Ishikawa (cell line): ENCODE data around the gene RAD51B.

ENCODE experiments used
- CEBPB ChIP-seq: IDR thresholded peaks from 2 replicates; pipeline ENCODE4 v1.6.1; 2012
- CREB1 ChIP-seq: IDR thresholded peaks from 2 replicates; pipeline ENCODE4 v1.6.1; 2012; ENCODE audit warnings: low read depth
- EGR1 ChIP-seq: IDR thresholded peaks from 2 replicates; pipeline ENCODE4 v1.6.1; 2012
- EP300 ChIP-seq: IDR thresholded peaks from 2 replicates; pipeline ENCODE4 v1.6.1; 2012; ENCODE audit warnings: borderline replicate concordance
- FOXM1 ChIP-seq: IDR thresholded peaks from 2 replicates; pipeline ENCODE4 v1.6.1; 2012; ENCODE audit warnings: low read depth, borderline replicate concordance
- MAX ChIP-seq: IDR thresholded peaks from 2 replicates; pipeline ENCODE4 v1.6.1; 2012
- NFIC ChIP-seq: IDR thresholded peaks from 2 replicates; pipeline ENCODE4 v1.6.1; 2012
- RAD21 ChIP-seq: IDR thresholded peaks from 2 replicates; pipeline ENCODE4 v1.6.1; 2012; ENCODE audit warnings: low read depth
- REST ChIP-seq: IDR thresholded peaks from 2 replicates; pipeline ENCODE4 v1.6.1; 2012; ENCODE audit warnings: low read depth, mild to moderate bottlenecking
- TAF1 ChIP-seq: IDR thresholded peaks from 2 replicates; pipeline ENCODE4 v1.6.1; 2012; ENCODE audit warnings: low read depth, mild to moderate bottlenecking
- TCF12 ChIP-seq: IDR thresholded peaks from 2 replicates; pipeline ENCODE4 v1.6.1; 2012; ENCODE audit warnings: low read depth
- TEAD4 ChIP-seq: IDR thresholded peaks from 2 replicates; pipeline ENCODE4 v1.6.1; 2012
- USF1 ChIP-seq: IDR thresholded peaks from 2 replicates; pipeline ENCODE4 v1.6.1; 2012
- YY1 ChIP-seq: IDR thresholded peaks from 2 replicates; pipeline ENCODE4 v1.6.1; 2012; ENCODE audit warnings: low read depth
- ZBTB7A ChIP-seq: IDR thresholded peaks from 2 replicates; pipeline ENCODE4 v1.6.1; 2012; ENCODE audit warnings: low read depth

RAD51B gene

GRCh38 chr14:68713782-68714181 is 894.2 kb downstream of the RAD51B start:
- no peak for TF ChIP-seq NFIC
- TF ChIP-seq REST, result no peak
- no peak for TF ChIP-seq MAX
- no peak for TF ChIP-seq EP300
- TF ChIP-seq TCF12, result no peak
- no peak for TF ChIP-seq EGR1
- TF ChIP-seq USF1, result no peak
- no peak for TF ChIP-seq CREB1
- no peak for TF ChIP-seq RAD21

GRCh38 chr14:68714991-68715924 is 895.7 kb downstream of the RAD51B start:
- TF ChIP-seq TAF1, result no peak
- no peak for TF ChIP-seq EGR1
- no peak for TF ChIP-seq YY1
- no peak for TF ChIP-seq CREB1
- TF ChIP-seq USF1, result no peak
- TF ChIP-seq REST, result no peak
- no peak for TF ChIP-seq FOXM1
- no peak for TF ChIP-seq MAX
- no peak for TF ChIP-seq TCF12
- TF ChIP-seq ZBTB7A, result no peak
- no peak for TF ChIP-seq EP300
- TF ChIP-seq NFIC, result no peak
- TF ChIP-seq RAD21, result no peak
- TF ChIP-seq CEBPB, result no peak
- TF ChIP-seq TEAD4, result no peak

- TF ChIP-seq ZBTB7A, result no peak
- TF ChIP-seq NFIC, result no peak
- no peak for TF ChIP-seq TEAD4
Measured at GRCh38 chr14:68716698-68717097, 897.1 kb downstream of the RAD51B start.

- no peak for TF ChIP-seq YY1
- peak; percentile 25; the same call in 1 of the 2 replicates for TF ChIP-seq RAD21
Measured at GRCh38 chr14:68718023-68718990, 898.7 kb downstream of the RAD51B start.

- TF ChIP-seq NFIC (no peak), TCF12 (no peak), TAF1 (no peak), EP300 (no peak), USF1 (no peak), EGR1 (no peak), CEBPB (no peak), FOXM1 (no peak), MAX (no peak), REST (no peak), TEAD4 (no peak), YY1 (no peak), RAD21 (no peak), ZBTB7A (no peak), CREB1 (no peak)
Measured at GRCh38 chr14:68719634-68720384, 900.2 kb downstream of the RAD51B start.
